Neural progenitor cell (in vitro differentiated cells): ENCODE data around the gene RAD51D.

Source experiments
- EZH2 ChIP-seq: fragments of 200-600 bp; sonication (generic); IDR thresholded peaks from 2 replicates; pipeline ENCODE4 v1.6.1; 2017; ENCODE audit warnings: antibody characterized with exemption, mild to moderate bottlenecking, moderate library complexity
- TF ChIP-seq, protein P1 (sequence below): fragments of 200-600 bp; sonication (generic); IDR thresholded peaks from 2 replicates; pipeline ENCODE4 v1.5.1; 2017; ENCODE audit warnings: antibody characterized with exemption, mild to moderate bottlenecking

DNA sequence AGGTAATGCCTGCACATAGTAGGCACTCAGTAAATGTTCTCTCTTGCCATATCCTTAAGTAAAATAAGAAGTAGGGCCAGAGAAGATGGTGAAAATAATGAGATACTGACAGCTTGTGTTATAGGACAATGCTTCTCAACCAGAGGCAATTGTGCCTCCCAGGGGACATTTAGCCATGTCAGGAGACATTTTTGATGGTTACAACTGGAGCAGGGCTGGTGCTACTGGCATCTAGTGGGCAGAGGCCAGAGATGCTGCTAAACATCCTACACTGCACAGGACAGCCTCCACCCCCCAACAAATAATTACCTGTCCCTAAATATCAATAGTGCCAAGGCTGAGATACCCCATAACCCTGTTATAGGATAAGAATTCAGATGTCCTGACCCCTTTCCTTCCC is 1.7 kb downstream of the RAD51D start:
- TF ChIP-seq, protein P1, sequence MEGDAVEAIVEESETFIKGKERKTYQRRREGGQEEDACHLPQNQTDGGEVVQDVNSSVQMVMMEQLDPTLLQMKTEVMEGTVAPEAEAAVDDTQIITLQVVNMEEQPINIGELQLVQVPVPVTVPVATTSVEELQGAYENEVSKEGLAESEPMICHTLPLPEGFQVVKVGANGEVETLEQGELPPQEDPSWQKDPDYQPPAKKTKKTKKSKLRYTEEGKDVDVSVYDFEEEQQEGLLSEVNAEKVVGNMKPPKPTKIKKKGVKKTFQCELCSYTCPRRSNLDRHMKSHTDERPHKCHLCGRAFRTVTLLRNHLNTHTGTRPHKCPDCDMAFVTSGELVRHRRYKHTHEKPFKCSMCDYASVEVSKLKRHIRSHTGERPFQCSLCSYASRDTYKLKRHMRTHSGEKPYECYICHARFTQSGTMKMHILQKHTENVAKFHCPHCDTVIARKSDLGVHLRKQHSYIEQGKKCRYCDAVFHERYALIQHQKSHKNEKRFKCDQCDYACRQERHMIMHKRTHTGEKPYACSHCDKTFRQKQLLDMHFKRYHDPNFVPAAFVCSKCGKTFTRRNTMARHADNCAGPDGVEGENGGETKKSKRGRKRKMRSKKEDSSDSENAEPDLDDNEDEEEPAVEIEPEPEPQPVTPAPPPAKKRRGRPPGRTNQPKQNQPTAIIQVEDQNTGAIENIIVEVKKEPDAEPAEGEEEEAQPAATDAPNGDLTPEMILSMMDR = peak; percentile 5
- no peak for TF ChIP-seq EZH2
